Measurements from ENCODE around the gene THAP7.
A peak's percentile ranks its signal among the peaks of the same experiment; 100 is the strongest.

Gene THAP7

DNA sequence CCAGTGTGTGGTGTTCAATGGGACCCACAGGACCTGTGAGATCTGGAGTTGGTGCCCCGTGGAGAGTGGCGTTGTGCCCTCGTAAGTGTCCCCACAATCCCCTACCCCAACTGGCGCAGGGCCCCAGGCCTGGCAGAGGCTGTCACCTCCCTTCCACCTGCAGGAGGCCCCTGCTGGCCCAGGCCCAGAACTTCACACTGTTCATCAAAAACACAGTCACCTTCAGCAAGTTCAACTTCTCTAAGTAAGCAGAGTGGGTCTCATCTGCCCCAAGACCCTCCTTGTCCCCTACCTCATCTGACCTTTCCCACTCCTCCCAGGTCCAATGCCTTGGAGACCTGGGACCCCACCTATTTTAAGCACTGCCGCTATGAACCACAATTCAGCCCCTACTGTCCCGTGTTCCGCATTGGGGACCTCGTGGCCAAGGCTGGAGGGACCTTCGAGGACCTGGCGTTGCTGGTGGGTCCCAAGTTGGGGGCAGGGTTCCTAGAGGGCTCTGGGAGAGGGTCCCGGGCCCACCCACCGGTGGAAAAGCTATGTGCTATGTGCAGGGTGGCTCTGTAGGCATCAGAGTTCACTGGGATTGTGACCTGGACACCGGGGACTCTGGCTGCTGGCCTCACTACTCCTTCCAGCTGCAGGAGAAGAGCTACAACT lies 21.2 kb upstream of the THAP7 start:
- no peak overlapping the region for H3K4me3 ChIP-seq (ENCODE audit: low read depth, low read length)
- no peak for DNase-seq (ENCODE audit: low read depth, low spot score)
- in situ Hi-C loops (cut with HindIII; ENCODE audit: low sequenced_read_pairs): no loop called here
- TF ChIP-seq, protein P1, sequence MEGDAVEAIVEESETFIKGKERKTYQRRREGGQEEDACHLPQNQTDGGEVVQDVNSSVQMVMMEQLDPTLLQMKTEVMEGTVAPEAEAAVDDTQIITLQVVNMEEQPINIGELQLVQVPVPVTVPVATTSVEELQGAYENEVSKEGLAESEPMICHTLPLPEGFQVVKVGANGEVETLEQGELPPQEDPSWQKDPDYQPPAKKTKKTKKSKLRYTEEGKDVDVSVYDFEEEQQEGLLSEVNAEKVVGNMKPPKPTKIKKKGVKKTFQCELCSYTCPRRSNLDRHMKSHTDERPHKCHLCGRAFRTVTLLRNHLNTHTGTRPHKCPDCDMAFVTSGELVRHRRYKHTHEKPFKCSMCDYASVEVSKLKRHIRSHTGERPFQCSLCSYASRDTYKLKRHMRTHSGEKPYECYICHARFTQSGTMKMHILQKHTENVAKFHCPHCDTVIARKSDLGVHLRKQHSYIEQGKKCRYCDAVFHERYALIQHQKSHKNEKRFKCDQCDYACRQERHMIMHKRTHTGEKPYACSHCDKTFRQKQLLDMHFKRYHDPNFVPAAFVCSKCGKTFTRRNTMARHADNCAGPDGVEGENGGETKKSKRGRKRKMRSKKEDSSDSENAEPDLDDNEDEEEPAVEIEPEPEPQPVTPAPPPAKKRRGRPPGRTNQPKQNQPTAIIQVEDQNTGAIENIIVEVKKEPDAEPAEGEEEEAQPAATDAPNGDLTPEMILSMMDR (IDR thresholded peaks at IDR 0.05; ENCODE audit: low read depth, low read length): no peak

DNA sequence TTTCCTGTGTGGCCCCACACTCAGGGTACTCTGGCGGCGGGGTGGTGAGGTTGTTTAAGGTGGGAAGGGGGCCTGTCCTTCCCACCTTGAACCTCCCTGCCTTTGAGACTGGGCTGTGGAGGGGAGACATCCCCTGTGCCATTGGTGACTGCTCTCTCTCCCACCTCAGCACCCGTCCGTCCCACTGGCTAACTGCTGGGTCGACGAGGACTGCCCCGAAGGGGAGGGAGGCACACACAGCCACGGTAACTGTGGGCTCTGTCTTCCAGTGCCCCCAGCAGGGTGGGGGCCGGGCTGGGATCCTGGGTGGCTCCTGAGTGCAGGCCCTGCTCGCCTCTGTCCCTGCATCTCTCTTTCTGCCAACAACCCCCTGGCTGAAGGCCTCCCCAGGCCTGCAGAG lies 20.6 kb upstream of the THAP7 start:
- in situ Hi-C loops (cut with HindIII; ENCODE audit: low sequenced_read_pairs): no loop called here
- TF ChIP-seq, protein P1 (IDR thresholded peaks at IDR 0.05; ENCODE audit: low read depth, low read length): no peak
- no peak overlapping the region for H3K4me3 ChIP-seq (ENCODE audit: low read depth, low read length)
- no peak for DNase-seq (ENCODE audit: low read depth, low spot score)

DNA sequence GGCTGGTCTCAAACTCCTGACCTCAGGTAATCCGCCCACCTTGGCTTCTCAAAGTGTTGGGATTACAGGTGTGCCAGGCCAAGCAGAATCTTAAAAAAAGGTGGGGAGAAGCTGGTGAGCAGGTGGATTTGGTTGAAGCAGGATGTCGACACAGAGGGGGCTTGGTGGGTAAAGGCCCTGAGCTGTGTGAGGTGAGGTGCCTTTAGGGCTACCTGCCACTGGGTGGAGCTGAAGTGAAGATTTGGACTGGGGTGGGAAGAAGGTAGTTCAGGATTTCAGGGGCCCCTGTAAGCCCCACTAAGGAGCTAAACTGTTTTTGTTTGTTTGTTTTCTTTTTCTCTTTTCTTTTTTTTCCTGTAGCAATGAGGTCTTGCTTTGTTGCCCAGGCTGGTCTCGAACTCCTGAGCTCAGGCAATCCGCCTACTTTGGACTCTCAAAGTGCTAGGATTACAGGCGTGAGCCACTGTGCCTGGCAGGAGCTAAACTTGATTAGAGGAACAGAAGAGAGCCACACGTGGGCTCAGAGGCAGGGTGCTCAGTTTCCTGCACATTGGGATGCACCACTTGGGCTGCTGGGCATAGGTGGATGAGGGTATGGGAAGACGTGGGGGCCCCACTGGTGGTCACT lies 19.0 kb upstream of the THAP7 start:
- DNase-seq (ENCODE audit: low read depth, low spot score): no peak
- no peak overlapping the region for H3K4me3 ChIP-seq (ENCODE audit: low read depth, low read length)
- in situ Hi-C loops (cut with HindIII; ENCODE audit: low sequenced_read_pairs): no loop called here
- TF ChIP-seq, protein P1 (IDR thresholded peaks at IDR 0.05; ENCODE audit: low read depth, low read length): peak; percentile 47

DNA sequence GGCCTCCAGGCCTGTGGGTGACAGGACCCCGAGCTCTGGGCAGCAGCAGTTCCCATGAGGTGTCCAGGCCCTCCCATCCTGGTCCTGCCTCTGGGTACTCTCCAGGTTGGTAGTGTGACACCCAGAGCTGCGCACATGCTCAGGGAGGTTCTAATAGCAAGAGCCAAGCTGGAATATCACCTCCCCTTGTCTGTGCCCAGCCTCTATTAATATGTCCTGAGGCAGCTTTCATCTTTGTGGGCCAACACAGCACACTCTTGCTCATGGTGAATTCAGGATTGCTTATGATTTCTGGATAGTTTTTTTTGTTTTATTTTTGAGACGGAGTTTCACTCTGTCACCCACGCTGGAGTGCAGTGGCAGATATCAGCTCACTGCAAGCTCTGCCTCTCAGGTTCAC lies 16.4 kb upstream of the THAP7 start:
- in situ Hi-C loops (cut with HindIII; ENCODE audit: low sequenced_read_pairs): no loop called here
- DNase-seq (ENCODE audit: low read depth, low spot score): no peak
- H3K4me3 ChIP-seq (ENCODE audit: low read depth, low read length): no peak overlapping the region
- TF ChIP-seq, protein P1 (IDR thresholded peaks at IDR 0.05; ENCODE audit: low read depth, low read length): no peak

DNA sequence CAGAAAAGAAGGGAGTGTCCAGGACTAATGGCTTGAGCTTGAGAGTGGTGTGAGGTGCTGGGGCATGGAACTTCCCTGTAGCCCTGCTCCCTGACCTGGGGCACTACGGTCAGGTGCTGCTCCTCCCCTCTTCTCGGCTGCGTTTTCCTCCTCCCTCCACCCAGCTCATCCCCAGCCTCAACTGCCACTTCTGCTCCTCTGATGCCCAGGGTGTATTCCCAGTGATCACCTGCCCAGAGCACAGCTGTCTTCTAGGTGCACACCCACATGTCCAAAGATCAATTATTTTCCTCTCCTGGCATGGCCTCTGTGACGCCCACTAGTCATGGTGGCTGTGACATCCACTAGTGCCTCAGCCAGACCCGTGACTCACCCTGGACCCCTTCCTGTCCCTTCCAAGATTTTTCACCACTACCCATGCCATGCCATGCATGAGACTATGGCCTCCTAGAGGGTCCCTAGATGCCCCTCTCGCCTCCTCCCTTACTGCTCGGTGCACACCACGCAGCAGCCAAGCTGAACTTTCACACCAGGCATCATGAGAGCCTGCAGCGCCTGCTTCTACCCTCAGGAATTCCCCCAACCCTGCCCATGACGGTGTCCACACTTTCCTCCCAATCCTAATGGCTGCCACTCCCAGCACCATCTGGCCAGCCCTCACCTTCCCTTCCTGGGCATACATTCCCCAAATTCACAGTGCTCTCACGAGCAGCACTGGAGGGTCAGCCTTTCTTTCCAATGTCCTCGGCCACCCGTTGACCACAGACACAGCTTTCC lies 14.9 kb upstream of the THAP7 start:
- DNase-seq (ENCODE audit: low read depth, low spot score): no peak
- no peak overlapping the region for H3K4me3 ChIP-seq (ENCODE audit: low read depth, low read length)
- in situ Hi-C loops (cut with HindIII; ENCODE audit: low sequenced_read_pairs): no loop called here
- TF ChIP-seq, protein P1 (IDR thresholded peaks at IDR 0.05; ENCODE audit: low read depth, low read length): no peak

DNA sequence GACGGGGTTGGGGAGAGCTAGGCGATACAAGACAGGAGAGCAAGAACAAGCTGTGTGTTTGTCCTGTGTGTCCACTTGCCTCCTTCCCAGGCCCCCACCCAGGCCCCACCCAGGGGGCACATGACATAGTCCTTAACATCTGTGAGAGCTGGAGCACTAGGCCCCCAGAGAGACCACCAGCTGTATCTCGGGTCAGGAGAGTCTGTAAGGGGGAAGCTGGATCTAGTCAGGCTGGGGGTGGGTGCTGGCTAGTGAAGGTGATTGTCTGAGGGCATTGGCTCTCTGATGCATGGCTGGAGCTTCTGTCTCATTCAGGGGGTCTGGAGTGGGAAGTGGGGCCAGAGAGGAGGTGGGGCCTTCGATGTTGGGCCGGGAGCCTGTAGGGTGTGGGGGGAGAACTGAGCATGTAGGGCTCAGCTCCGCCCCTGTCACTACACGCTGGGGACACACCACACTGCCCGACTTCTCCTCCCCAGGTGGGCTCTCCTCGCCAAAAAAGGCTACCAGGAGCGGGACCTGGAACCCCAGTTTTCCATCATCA lies 13.6 kb upstream of the THAP7 start:
- in situ Hi-C loops (cut with HindIII; ENCODE audit: low sequenced_read_pairs): no loop called here
- DNase-seq (ENCODE audit: low read depth, low spot score): no peak

More for the DNA sequence above, 13.6 kb upstream of the THAP7 start:
- TF ChIP-seq, protein P1 (IDR thresholded peaks at IDR 0.05; ENCODE audit: low read depth, low read length): no peak
- peak overlapping the region; percentile 26 for H3K4me3 ChIP-seq (ENCODE audit: low read depth, low read length)

All from astrocyte of the spinal cord (primary cell).